HG03521 (cell line): ENCODE data around the gene NTNG2.
"Not testable (repeated sequence)": the region's sequence is repeated elsewhere in the genome, so short reads cannot be mapped to it uniquely, and the experiment has no call there.

Source experiments
- ATAC-seq: cut with Tn5 transposase; IDR thresholded peaks from one replicate; pipeline ENCODE4 v1.9.1; 2021; ENCODE audit warnings: mild to moderate bottlenecking, moderate library complexity; ENCODE audit not compliant: unreplicated experiment

NTNG2 gene

GRCh38 chr9:132161743-132162184 lies at the start of gene NTNG2:
Gene NTNG2, plus strand, starts transcription at chr9:132162058. Its CDS starts 4,774 bp downstream, at chr9:132166832.
- no peak for ATAC-seq

- no peak for ATAC-seq
Measured at GRCh38 chr9:132114102-132114707, 47.7 kb upstream of the NTNG2 start.

GRCh38 chr9:132116583-132116982 lies 45.3 kb upstream of the NTNG2 start:
- no peak for ATAC-seq

- no peak for ATAC-seq
Measured at GRCh38 chr9:132117694-132118093, 44.2 kb upstream of the NTNG2 start.

- ATAC-seq: no peak
Measured at GRCh38 chr9:132121021-132121420, 40.8 kb upstream of the NTNG2 start.

GRCh38 chr9:132124800-132125199 lies 37.1 kb upstream of the NTNG2 start:
- ATAC-seq: no peak

GRCh38 chr9:132125361-132125760 lies 36.5 kb upstream of the NTNG2 start:
- no peak for ATAC-seq

GRCh38 chr9:132125944-132126679 lies 35.7 kb upstream of the NTNG2 start:
- ATAC-seq: no peak

GRCh38 chr9:132126680-132127236 lies 35.1 kb upstream of the NTNG2 start:
- ATAC-seq: no peak

GRCh38 chr9:132127888-132128534 lies 33.8 kb upstream of the NTNG2 start:
- no peak for ATAC-seq

GRCh38 chr9:132129535-132129934 lies 32.3 kb upstream of the NTNG2 start:
- ATAC-seq: no peak

GRCh38 chr9:132134085-132134484 lies 27.8 kb upstream of the NTNG2 start:
- ATAC-seq: not testable (repeated sequence)

- ATAC-seq: no peak
Measured at GRCh38 chr9:132135456-132135855, 26.4 kb upstream of the NTNG2 start.

- no peak for ATAC-seq
Measured at GRCh38 chr9:132136151-132136780, 25.6 kb upstream of the NTNG2 start.

GRCh38 chr9:132141344-132141947 lies 20.4 kb upstream of the NTNG2 start:
- no peak for ATAC-seq

- ATAC-seq: no peak
Measured at GRCh38 chr9:132141948-132142594, 19.8 kb upstream of the NTNG2 start.

GRCh38 chr9:132142924-132143323 lies 18.9 kb upstream of the NTNG2 start:
- no peak for ATAC-seq

- ATAC-seq: no peak
Measured at GRCh38 chr9:132143359-132143758, 18.5 kb upstream of the NTNG2 start.

- no peak for ATAC-seq
Measured at GRCh38 chr9:132144708-132145365, 17.0 kb upstream of the NTNG2 start.

GRCh38 chr9:132146039-132146438 lies 15.8 kb upstream of the NTNG2 start:
- ATAC-seq: no peak
